Stimulated activated CD8-positive, alpha-beta memory T cell treated with anti-CD3 and anti-CD28 coated beads, Interleukin-4, amount 100 ng/mL, for 48 hours (primary cell): ENCODE data around the gene RSBN1L.

Experiments used
- DNase-seq: peaks from one replicate; pipeline ENCODE4 v3.0.0-alpha.2; 2020

The RSBN1L gene

GRCh38 chr7:77811516-77812289, 115.4 kb downstream of the RSBN1L start:
- DNase-seq: no peak

- no peak for DNase-seq
Observed at GRCh38 chr7:77812290-77812685, 116.0 kb downstream of the RSBN1L start.

- DNase-seq: no peak
Observed at GRCh38 chr7:77813180-77813579, 116.9 kb downstream of the RSBN1L start.

- DNase-seq: no peak
Observed at GRCh38 chr7:77819021-77819420, 122.8 kb downstream of the RSBN1L start.

GRCh38 chr7:77820967-77821366, 124.7 kb downstream of the RSBN1L start:
- DNase-seq: no peak

- DNase-seq: no peak
Observed at GRCh38 chr7:77822269-77822668, 126.0 kb downstream of the RSBN1L start.

- no peak for DNase-seq
Observed at GRCh38 chr7:77823787-77824186, 127.5 kb downstream of the RSBN1L start.

GRCh38 chr7:77824636-77825035, 128.4 kb downstream of the RSBN1L start:
- no peak for DNase-seq

GRCh38 chr7:77825131-77825530, 128.9 kb downstream of the RSBN1L start:
- DNase-seq: no peak

GRCh38 chr7:77826300-77826699, 130.0 kb downstream of the RSBN1L start:
- no peak for DNase-seq

- DNase-seq: no peak
Observed at GRCh38 chr7:77827999-77828398, 131.7 kb downstream of the RSBN1L start.

GRCh38 chr7:77830649-77831355, 134.5 kb downstream of the RSBN1L start:
- no peak for DNase-seq

GRCh38 chr7:77831481-77831880, 135.2 kb downstream of the RSBN1L start:
- DNase-seq: no peak

GRCh38 chr7:77831953-77832352, 135.7 kb downstream of the RSBN1L start:
- DNase-seq: no peak
